DOHH2 (cell line): ENCODE measurements around the gene CFAP97.

Experiments used
- H3F3A ChIP-seq: fragments of 200-600 bp; sonication (generic), shearing (Covaris generic); 2 replicates; pipeline ENCODE4 v1.6.0; 2016; ENCODE audit warnings: antibody characterized with exemption, mild to moderate bottlenecking; ENCODE audit not compliant: control insufficient read depth, insufficient read depth
- H3K27ac ChIP-seq: fragments of 200-600 bp; sonication (generic); 2 replicates; pipeline ENCODE4 v1.5.1; 2014; ENCODE audit warnings: low read depth, mild to moderate bottlenecking, low read length, moderate library complexity
- H3K27me3 ChIP-seq: fragments of 200-600 bp; sonication (generic); 2 replicates; pipeline ENCODE4 v1.6.1; 2014; ENCODE audit warnings: mild to moderate bottlenecking, low read length, mixed read lengths; ENCODE audit not compliant: control insufficient read depth
- H3K36me3 ChIP-seq: fragments of 200-600 bp; sonication (generic); 2 replicates; pipeline ENCODE4 v1.6.1; 2014; ENCODE audit warnings: mild to moderate bottlenecking, low read length, moderate library complexity, mixed read lengths; ENCODE audit not compliant: control insufficient read depth
- H3K4me1 ChIP-seq: fragments of 200-600 bp; sonication (generic); 2 replicates; pipeline ENCODE4 v1.6.1; 2014; ENCODE audit warnings: mild to moderate bottlenecking, low read length, mixed read lengths; ENCODE audit not compliant: control insufficient read depth
- H3K4me2 ChIP-seq: fragments of 200-600 bp; sonication (generic); 2 replicates; pipeline ENCODE4 v1.6.0; 2014; ENCODE audit warnings: mild to moderate bottlenecking, low read length, moderate library complexity
- H3K4me3 ChIP-seq: fragments of 200-600 bp; sonication (generic); 2 replicates; pipeline ENCODE4 v1.5.1; 2014; ENCODE audit warnings: mild to moderate bottlenecking, low read length, mixed read lengths
- H3K79me2 ChIP-seq: fragments of 200-600 bp; sonication (generic); 2 replicates; pipeline ENCODE4 v1.6.1; 2014; ENCODE audit warnings: mild to moderate bottlenecking, low read length, mixed read lengths; ENCODE audit not compliant: control insufficient read depth
- H3K9me2 ChIP-seq: fragments of 200-600 bp; sonication (generic); replicated peaks from 2 replicates; pipeline ENCODE4 v1.6.1; 2014; ENCODE audit warnings: mild to moderate bottlenecking, low read length, mixed read lengths; ENCODE audit not compliant: control insufficient read depth
- H3K9me3 ChIP-seq: fragments of 200-600 bp; sonication (generic); 2 replicates; pipeline ENCODE4 v1.6.1; 2014; ENCODE audit warnings: antibody characterized with exemption, low read length, mixed read lengths; ENCODE audit not compliant: control insufficient read depth, insufficient read depth
- H4K20me1 ChIP-seq: fragments of 200-600 bp; sonication (generic); 2 replicates; pipeline ENCODE4 v1.6.0; 2014; ENCODE audit warnings: low read depth, mild to moderate bottlenecking, antibody characterized with exemption, low read length, moderate library complexity; ENCODE audit not compliant: control insufficient read depth, insufficient read depth
- CTCF ChIP-seq: fragments of 200-600 bp; sonication (generic); IDR thresholded peaks from one replicate; pipeline ENCODE4 v1.5.1; 2014; ENCODE audit warnings: antibody characterized with exemption, mild to moderate bottlenecking, low read depth, low read length; ENCODE audit not compliant: poor library complexity, severe bottlenecking
- EZH2phosphoT487 ChIP-seq: fragments of 200-600 bp; sonication (generic); IDR thresholded peaks from 2 replicates; pipeline ENCODE4 v1.6.1; 2017; ENCODE audit warnings: borderline replicate concordance, mild to moderate bottlenecking, antibody characterized with exemption, low read length, moderate library complexity, mixed read lengths

Gene CFAP97

DNA sequence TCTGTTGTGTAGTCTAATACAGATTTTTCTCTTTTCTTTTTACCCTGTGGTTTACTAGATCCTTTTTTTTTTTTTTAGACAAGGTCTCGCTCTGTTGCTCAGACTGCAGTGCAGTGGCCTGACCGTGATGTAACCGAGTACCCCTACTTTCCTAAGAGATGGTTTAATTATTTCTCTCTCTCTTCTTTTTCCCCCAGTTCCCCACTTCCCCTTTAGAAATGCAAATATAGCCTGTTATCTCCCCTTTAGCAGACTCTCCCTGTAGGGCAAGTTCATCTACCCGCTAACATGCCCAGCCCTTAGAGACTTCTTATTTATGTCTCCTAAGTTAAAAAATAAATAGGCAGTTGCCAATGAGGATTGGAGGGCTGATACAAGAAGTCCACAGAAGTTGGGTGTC is 10.1 kb upstream of the CFAP97 start:
- TF ChIP-seq EZH2phosphoT487 (no peak), CTCF (no peak)
- H3K27me3 ChIP-seq: no peaks in the 10 kb centered on the region
- peaks cover 20% of the 10 kb centered on the region for H3F3A ChIP-seq
- peaks cover 24% of the 10 kb centered on the region for H3K36me3 ChIP-seq
- H3K27ac ChIP-seq: peak overlapping the region; percentile 94
- no peaks in the 10 kb centered on the region for H4K20me1 ChIP-seq
- H3K4me3 ChIP-seq: peak overlapping the region; percentile 99
- peaks cover 75% of the 10 kb centered on the region for H3K4me1 ChIP-seq
- no peaks in the 10 kb centered on the region for H3K9me2 ChIP-seq
- H3K9me3 ChIP-seq: no peaks in the 10 kb centered on the region
- H3K79me2 ChIP-seq: peaks cover 92% of the 10 kb centered on the region
- peak overlapping the region; percentile 94 for H3K4me2 ChIP-seq

GRCh38 chr4:185212581-185212980 is 8.8 kb upstream of the CFAP97 start:
- H3K4me2 ChIP-seq: peak overlapping the region; percentile 94
- H3K27ac ChIP-seq: peak overlapping the region; percentile 94
- H3K27me3 ChIP-seq: no peaks in the 10 kb centered on the region
- H3K36me3 ChIP-seq: peaks cover 24% of the 10 kb centered on the region
- H4K20me1 ChIP-seq: no peaks in the 10 kb centered on the region
- peaks cover 22% of the 10 kb centered on the region for H3F3A ChIP-seq
- peak overlapping the region; percentile 99 for H3K4me3 ChIP-seq
- TF ChIP-seq CTCF (no peak), EZH2phosphoT487 (no peak)
- H3K9me2 ChIP-seq: no peaks in the 10 kb centered on the region
- H3K9me3 ChIP-seq: no peaks in the 10 kb centered on the region
- H3K79me2 ChIP-seq: peaks cover 80% of the 10 kb centered on the region
- H3K4me1 ChIP-seq: peaks cover 66% of the 10 kb centered on the region

DNA sequence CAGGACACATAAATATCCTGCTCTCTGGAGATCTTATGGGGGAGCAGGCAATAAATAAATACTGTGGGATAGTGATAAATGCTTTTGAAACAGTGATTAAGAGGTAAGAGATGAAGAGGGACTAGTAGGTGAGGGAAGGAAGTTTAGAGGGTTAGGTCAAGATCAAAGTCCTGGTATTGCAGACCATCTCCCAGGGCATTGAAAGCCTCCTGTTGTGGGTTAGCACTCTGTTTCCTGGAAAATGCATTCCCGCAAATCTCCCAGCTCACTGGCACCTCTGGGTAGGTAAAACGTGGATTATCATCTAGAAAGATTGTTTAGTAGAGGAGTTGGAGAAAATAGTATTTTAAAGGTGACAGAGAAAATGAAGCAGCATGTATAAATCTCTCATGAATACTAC is 7.8 kb upstream of the CFAP97 start:
- Histone ChIP-seq H3K4me1 (peaks cover 57% of the 10 kb centered on the region), H3K27ac (peak overlapping the region; percentile 94), H3F3A (peaks cover 22% of the 10 kb centered on the region), H4K20me1 (no peaks in the 10 kb centered on the region), H3K4me2 (peak overlapping the region; percentile 94), H3K36me3 (peaks cover 20% of the 10 kb centered on the region), H3K9me3 (no peaks in the 10 kb centered on the region), H3K79me2 (peaks cover 71% of the 10 kb centered on the region), H3K4me3 (peak overlapping the region; percentile 99), H3K9me2 (no peaks in the 10 kb centered on the region), H3K27me3 (no peaks in the 10 kb centered on the region)
- TF ChIP-seq CTCF (no peak), EZH2phosphoT487 (no peak)
